ENCODE results near the gene CSNK1D. TPM values are rescaled to one million over a fixed set of nuclear protein-coding genes. Genes with fewer than 3 reads are reported as not detected.

Gene CSNK1D
- total RNA-seq, 1 experiment from 2014 or later = 111 TPM

GRCh38 chr17:82235056-82235774 is 38.3 kb downstream of the CSNK1D start:
- TF ChIP-seq USF1 (CRISPR knock-in tag; IDR thresholded peaks at IDR 0.05) = no peak
- TF ChIP-seq JUN (CRISPR knock-in tag; IDR thresholded peaks at IDR 0.05) = no peak
- peaks cover 3% of the 10 kb centered on the region for H3K27me3 Mint-ChIP-seq (ENCODE audit: low read depth)
- ChIA-PET CTCF (interaction anchor here (0.6 to 2.7 kb wide), 14 partner anchors 19 to 180 kb away, joined by 3 to 15 read pairs (median 5); partner anchors contain the start of genes CD7 and SECTM1), POLR2A (interaction anchor here (1.1 kb wide), 1 partner anchor 20 kb away, joined by 3 read pairs; no protein-coding TSS in a partner anchor)
- no peak overlapping the region for H3K4me3 Mint-ChIP-seq
- H3K4me1 Mint-ChIP-seq = peaks cover 7% of the 10 kb centered on the region
- H3K27ac Mint-ChIP-seq = no peak overlapping the region
- no peak for DNase-seq (ENCODE audit: low spot score)
- no peak for ATAC-seq
- H3K36me3 Mint-ChIP-seq = peaks cover 2% of the 10 kb centered on the region; the same call in 1 of the 2 replicates
- H3K9me3 Mint-ChIP-seq = no peaks in the 10 kb centered on the region

GRCh38 chr17:82234211-82235055 is 39.1 kb downstream of the CSNK1D start:
- TF ChIP-seq NFE2L1 (CRISPR knock-in tag; IDR thresholded peaks at IDR 0.05) (no peak), CTCF (IDR thresholded peaks at IDR 0.05) (no peak), RORB (CRISPR knock-in tag; IDR thresholded peaks at IDR 0.05) (no peak), ZNF423 (CRISPR knock-in tag; IDR thresholded peaks at IDR 0.05) (peak; percentile 71; the same call in 1 of the 2 replicates), ZNF396 (CRISPR knock-in tag; IDR thresholded peaks at IDR 0.05; ENCODE audit: borderline replicate concordance) (no peak), GTF2I (CRISPR knock-in tag; conservative IDR thresholded peaks at IDR 0.05) (no peak), ARID4B (CRISPR knock-in tag; IDR thresholded peaks at IDR 0.05; ENCODE audit: borderline replicate concordance) (no peak), ZNF121 (CRISPR knock-in tag; IDR thresholded peaks at IDR 0.05) (no peak)
- ATAC-seq (no peak), DNase-seq (ENCODE audit: low spot score) (no peak)
- POLR2A ChIA-PET = interaction anchor here (1.1 kb wide), 1 partner anchor 21 kb away, joined by 3 read pairs; no protein-coding TSS in a partner anchor
- Mint-ChIP-seq H3K36me3 (peaks cover 2% of the 10 kb centered on the region; the same call in 1 of the 2 replicates), H3K9me3 (no peaks in the 10 kb centered on the region), H3K27me3 (ENCODE audit: low read depth) (peaks cover 11% of the 10 kb centered on the region), H3K27ac (no peak overlapping the region), H3K4me3 (no peak overlapping the region), H3K4me1 (peaks cover 10% of the 10 kb centered on the region)
- CTCF ChIA-PET = interaction anchor here (0.6 kb wide), 1 partner anchor 144 kb away, joined by 3 read pairs; no protein-coding TSS in a partner anchor

GRCh38 chr17:82232876-82233785 is 40.4 kb downstream of the CSNK1D start:
- no peak for ATAC-seq
- Mint-ChIP-seq H3K36me3 (no peaks in the 10 kb centered on the region), H3K9me3 (no peaks in the 10 kb centered on the region), H3K27me3 (ENCODE audit: low read depth) (peaks cover 16% of the 10 kb centered on the region), H3K4me1 (peaks cover 6% of the 10 kb centered on the region), H3K27ac (no peak overlapping the region), H3K4me3 (no peak overlapping the region)
- CTCF ChIA-PET = interaction anchor here (0.6 kb wide), 1 partner anchor 218 kb away, joined by 3 read pairs; no protein-coding TSS in a partner anchor
- DNase-seq (ENCODE audit: low spot score) = no peak
- POLR2A ChIA-PET = no interaction called here
- TF ChIP-seq SP1 (CRISPR knock-in tag; conservative IDR thresholded peaks at IDR 0.05) (no peak), NR3C1 (CRISPR knock-in tag; conservative IDR thresholded peaks at IDR 0.05; ENCODE audit: low read depth) (no peak), FOXJ3 (CRISPR knock-in tag; IDR thresholded peaks at IDR 0.05; ENCODE audit: borderline replicate concordance) (no peak), ETV6 (CRISPR knock-in tag; IDR thresholded peaks at IDR 0.05) (no peak), GABPB1 (CRISPR knock-in tag; IDR thresholded peaks at IDR 0.05) (no peak), ZNF671 (CRISPR knock-in tag; IDR thresholded peaks at IDR 0.05) (no peak), HMGXB4 (CRISPR knock-in tag; IDR thresholded peaks at IDR 0.05) (no peak), ATF2 (CRISPR knock-in tag; IDR thresholded peaks at IDR 0.05; ENCODE audit: borderline replicate concordance, low read depth) (no peak)
